GM21528 (cell line): Measurements from ENCODE around the gene FGFBP3.
A peak's percentile ranks its signal among the peaks of the same experiment; 100 is the strongest.

Source experiments
- ATAC-seq: cut with Tn5 transposase; IDR thresholded peaks from one replicate; pipeline ENCODE4 v1.9.1; 2021; ENCODE audit warnings: mild to moderate bottlenecking, moderate library complexity; ENCODE audit not compliant: unreplicated experiment, low FRiP score

The FGFBP3 gene

DNA sequence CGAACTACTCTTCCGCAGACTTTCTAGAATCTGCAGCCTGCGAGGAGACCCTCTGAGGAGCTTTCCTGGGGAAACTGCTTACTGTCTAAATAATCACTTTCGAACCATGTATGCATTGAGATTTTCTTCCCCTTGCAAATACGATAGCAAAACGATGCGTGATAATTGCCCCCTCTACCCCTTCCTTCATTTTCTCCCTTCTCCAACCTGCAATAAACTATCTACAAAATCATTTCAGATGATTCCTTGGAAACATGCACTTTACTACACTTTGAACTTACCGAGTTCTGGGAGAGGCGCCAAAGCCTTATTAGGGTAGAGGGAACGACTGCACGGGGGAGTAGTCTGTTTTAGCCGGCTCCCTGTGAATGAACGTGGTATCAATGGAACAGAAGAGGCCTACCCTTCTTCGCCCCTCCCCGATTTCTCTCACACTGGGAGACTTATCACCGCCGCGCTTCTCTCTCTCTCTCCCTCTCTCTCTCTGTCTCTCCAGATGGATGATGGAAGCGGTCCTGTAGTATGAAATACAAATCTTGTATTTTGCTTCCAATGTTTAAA is at the start of gene FGFBP3:
Gene FGFBP3, minus strand, starts transcription at position 370 of the 561 bp plus-strand sequence. CDS start 517 bp downstream, outside the sequence.
- ATAC-seq, result no peak

DNA sequence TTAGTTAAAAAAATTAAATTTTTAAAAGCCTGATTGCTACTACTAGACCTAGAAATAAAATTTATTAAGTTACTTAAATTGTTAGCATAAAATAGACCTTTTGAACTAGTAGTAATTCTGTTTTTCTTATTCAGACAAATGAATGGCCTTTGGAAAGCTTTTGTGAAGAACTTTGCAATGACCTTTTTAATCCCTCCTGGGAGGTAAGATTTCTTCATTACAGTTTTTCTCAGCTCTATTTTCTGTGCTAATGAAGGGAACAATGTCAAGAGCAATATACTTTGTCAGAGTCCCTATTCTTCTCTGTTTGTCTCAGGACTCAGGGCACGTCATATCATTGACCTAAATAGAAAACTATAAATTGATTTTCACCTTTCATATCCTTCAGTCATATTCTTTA is 47.8 kb upstream of the FGFBP3 start:
- no peak for ATAC-seq

- no peak for ATAC-seq
These were observed 45.8 kb upstream of the FGFBP3 start for GRCh38 chr10:91955114-91955513.

GRCh38 chr10:91953600-91954160 is 44.4 kb upstream of the FGFBP3 start:
- no peak for ATAC-seq

GRCh38 chr10:91944880-91945630 is 35.8 kb upstream of the FGFBP3 start:
- ATAC-seq, result no peak

- no peak for ATAC-seq
These were observed 32.1 kb upstream of the FGFBP3 start for GRCh38 chr10:91941426-91941825.

- no peak for ATAC-seq
These were observed 30.4 kb upstream of the FGFBP3 start for GRCh38 chr10:91939653-91940052.

DNA sequence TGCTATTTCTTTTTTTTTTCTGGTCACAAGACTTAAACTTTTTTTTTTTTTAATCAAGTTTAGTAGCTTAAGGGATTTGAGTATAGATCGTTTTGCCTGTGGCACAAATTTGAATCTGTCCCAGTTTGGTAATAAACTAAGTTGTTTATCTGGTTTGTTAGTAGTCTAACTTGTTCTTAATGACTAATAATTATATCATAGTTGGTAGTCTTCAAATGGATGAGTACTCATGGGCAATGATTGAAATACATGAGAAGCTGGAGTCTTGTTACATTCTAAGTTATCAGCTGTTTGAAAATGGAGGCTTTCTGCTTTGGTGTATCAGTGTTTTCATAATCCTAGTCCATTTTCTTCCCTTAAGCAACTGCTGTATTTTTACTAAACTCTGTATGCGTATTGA is 26.6 kb upstream of the FGFBP3 start:
- ATAC-seq, result no peak

DNA sequence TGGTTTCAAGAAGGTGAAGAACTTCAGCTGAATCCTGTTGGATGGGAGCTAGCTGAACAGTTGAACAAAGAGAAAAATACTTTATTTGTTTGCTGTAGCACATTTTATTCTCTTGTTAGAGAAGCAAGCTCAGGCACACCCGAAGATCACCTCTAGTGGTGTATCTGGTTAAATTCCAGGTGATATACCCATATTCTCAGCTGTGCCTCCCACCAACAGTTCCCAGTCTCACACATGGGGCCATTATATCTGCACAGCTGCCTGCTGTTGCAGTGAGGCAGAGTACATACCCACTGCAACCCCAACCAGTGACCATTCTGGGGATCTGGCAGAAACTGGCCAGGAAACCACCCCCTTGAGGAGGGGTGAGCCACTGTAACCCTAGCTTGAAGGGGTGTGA is 23.5 kb upstream of the FGFBP3 start:
- no peak for ATAC-seq

- no peak for ATAC-seq
These were observed 22.4 kb upstream of the FGFBP3 start for GRCh38 chr10:91931526-91932190.

- no peak for ATAC-seq
These were observed 21.7 kb upstream of the FGFBP3 start for GRCh38 chr10:91930939-91931338.

- ATAC-seq, result no peak
These were observed 15.7 kb upstream of the FGFBP3 start for GRCh38 chr10:91925022-91925320.

- peak; percentile 28 for ATAC-seq
These were observed 15.1 kb upstream of the FGFBP3 start for GRCh38 chr10:91924212-91925021.

- ATAC-seq, result peak; percentile 99
These were observed 14.3 kb upstream of the FGFBP3 start, which contains the start of gene BTAF1 for GRCh38 chr10:91923371-91924211. TSS of gene BTAF1 (plus strand) at chr10:91923770. CDS start at chr10:91924077, 307 bp downstream.

DNA sequence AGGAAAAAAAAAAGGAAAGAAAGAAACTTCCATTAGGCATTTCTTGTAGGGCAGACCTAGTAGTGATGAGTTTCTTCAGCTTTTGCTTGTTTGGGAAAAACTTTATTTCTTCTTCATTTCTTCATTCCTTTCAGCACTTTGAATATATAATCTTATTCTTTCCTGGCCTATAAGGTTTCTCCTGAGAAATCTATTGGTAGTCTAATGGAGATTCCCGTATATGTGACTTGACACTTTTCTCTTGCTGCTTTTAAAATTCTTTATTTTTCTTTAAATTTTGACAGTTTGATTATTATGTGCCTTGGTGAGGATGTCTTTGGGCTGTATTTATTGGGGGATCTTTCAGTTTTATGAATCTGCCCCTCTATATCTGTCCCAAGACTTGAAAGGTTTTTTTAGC is 10.4 kb upstream of the FGFBP3 start:
- ATAC-seq, result no peak

GRCh38 chr10:91910467-91910866 is 1.2 kb upstream of the FGFBP3 start:
- no peak for ATAC-seq

- ATAC-seq, result peak; percentile 92
These were observed 759 bp downstream of the FGFBP3 start for GRCh38 chr10:91908337-91909116.

DNA sequence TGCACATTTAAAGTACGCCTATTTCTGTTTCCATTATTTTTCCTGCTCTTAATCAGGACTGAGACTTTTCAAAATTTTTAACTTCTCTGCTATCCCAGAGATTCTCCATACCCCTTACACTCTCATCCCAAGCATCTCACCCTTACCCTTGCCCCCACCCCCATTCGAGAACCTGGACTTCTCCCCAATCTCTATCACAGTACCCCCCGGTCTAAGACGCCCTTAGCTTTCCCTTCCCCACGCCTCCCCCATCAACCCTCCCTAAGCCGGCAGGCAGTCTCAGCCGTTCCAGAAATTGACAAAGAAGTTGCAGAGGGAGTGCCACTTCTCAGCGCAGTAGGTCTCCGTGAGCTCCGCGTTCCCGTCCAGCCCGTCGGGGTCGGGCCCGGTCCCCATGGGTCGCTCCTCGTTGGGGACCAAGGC is 1.4 kb downstream of the FGFBP3 start:
- peak; percentile 30 for ATAC-seq

GRCh38 chr10:91907033-91907594 is 2.2 kb downstream of the FGFBP3 start:
- ATAC-seq, result no peak
